K562 (cell line): Measurements from ENCODE around the gene SLC25A36. TPM values are rescaled to one million over a fixed set of nuclear protein-coding genes. Genes with fewer than 3 reads are reported as not detected.

Source experiments
- KLF16 ChIP-seq: IDR thresholded peaks from 2 replicates; pipeline ENCODE4 v1.6.1; 2016; ENCODE audit warnings: antibody characterized with exemption
- ZBTB7A ChIP-seq: IDR thresholded peaks from 2 replicates; pipeline ENCODE4 v1.6.1; 2011; ENCODE audit warnings: low read depth, mild to moderate bottlenecking, low read length, moderate library complexity, borderline replicate concordance; ENCODE audit not compliant: control insufficient read depth
- polyA plus RNA-seq, 8 experiments: library from polyadenylated mRNA; depleted of rRNA in 4 of 8; stranded (reverse) in 5 of 8; unstranded in 3 of 8; fragments of >200 nt; fragmentation: Nextera tagmentation in 2 of 8; fragmentation: Illumina TruSeq in 1 of 8; extraction: Ambion mirVana in 2 of 8; extraction: Trizol in 1 of 8; gene quantifications; 2 replicates each; pipeline versions ENCODE4 v1.2.1 to v1.2.3, GENCODE V29; 2011 to 2014; ENCODE audit warnings: inconsistent platforms in 1 of 8, missing spikeins in 1 of 8
- total RNA-seq, 7 experiments: library from RNA; depleted of rRNA in 6 of 7; stranded (reverse); fragments of >200 nt in 6 of 7; fragmentation: Illumina TruSeq in 2 of 7; extraction: Trizol in 2 of 7; gene quantifications; 2 replicates each; pipeline versions ENCODE4 v1.2.1 to v1.2.3, GENCODE V29; 2011 to 2021; ENCODE audit warnings: low replicate concordance in 1 of 7
- TF ChIP-seq, protein P1 (sequence below): fragments of 450-650 bp; formaldehyde crosslinking; IDR thresholded peaks from 2 replicates; pipeline ENCODE4 v1.4.0; 2020; ENCODE audit warnings: mild to moderate bottlenecking, moderate library complexity
- TF ChIP-seq, protein P2 (sequence below), 2 experiments: fragments of 450-650 bp; formaldehyde crosslinking in 1 of 2; IDR thresholded peaks; 2 replicates each; pipeline versions ENCODE4 v1.4.0 to v1.6.1; 2014 to 2020; ENCODE audit warnings: mild to moderate bottlenecking in 2 of 2, borderline replicate concordance in 1 of 2, low read depth in 1 of 2

Gene SLC25A36
- total and polyA plus RNA-seq, 9 of the 15 experiments (the other 6 are each of a cell fraction or from before 2014, with no cell fraction given), result 12.0 to 95.3 (median 43.3) TPM

DNA sequence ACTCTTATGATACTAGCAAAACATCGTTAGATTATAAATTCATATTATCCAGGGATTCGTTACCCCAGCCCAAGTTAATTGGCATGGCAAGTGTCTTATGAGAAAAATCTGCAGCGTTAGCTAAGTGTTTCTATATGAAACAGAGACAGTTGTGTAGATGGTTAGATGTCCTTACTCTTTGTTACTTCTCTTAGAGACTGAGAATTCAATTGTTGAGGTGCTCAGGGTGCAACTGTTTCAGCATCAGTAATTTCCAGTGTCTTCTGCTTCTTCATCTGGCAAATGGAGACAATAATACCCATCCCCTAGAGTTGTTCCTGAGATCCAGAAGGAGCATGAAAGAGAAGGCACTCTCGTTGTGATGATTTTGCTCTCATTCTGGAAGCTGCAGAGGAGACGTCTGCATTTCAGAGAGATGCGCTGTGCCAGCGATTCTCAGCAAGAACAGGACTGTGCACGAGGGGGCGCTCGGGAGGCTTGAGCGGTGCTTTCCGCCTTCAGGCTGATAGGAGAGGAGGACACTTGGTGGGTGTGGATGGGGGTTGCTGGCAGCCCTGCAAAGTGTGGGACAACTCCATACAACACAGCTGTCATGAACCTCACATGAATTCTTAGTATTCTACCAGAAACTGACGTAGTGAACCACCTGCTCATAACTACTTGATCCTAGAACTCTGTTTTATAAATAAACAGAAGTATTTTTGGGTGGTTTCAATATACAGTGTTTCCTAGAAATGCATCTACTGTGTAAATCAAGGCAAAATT lies 69.8 kb downstream of the SLC25A36 start (continued):
- TF ChIP-seq, protein P1, sequence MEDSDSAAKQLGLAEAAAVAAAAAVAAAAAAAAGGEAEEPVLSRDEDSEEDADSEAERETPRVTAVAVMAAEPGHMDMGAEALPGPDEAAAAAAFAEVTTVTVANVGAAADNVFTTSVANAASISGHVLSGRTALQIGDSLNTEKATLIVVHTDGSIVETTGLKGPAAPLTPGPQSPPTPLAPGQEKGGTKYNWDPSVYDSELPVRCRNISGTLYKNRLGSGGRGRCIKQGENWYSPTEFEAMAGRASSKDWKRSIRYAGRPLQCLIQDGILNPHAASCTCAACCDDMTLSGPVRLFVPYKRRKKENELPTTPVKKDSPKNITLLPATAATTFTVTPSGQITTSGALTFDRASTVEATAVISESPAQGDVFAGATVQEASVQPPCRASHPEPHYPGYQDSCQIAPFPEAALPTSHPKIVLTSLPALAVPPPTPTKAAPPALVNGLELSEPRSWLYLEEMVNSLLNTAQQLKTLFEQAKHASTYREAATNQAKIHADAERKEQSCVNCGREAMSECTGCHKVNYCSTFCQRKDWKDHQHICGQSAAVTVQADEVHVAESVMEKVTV (CRISPR knock-in tag), result 0 out of 2 replicates have a peak, but pooled peaks have one; percentile 33
- no peak for TF ChIP-seq ZBTB7A
- TF ChIP-seq KLF16, result peak; percentile 66
- TF ChIP-seq, protein P2, sequence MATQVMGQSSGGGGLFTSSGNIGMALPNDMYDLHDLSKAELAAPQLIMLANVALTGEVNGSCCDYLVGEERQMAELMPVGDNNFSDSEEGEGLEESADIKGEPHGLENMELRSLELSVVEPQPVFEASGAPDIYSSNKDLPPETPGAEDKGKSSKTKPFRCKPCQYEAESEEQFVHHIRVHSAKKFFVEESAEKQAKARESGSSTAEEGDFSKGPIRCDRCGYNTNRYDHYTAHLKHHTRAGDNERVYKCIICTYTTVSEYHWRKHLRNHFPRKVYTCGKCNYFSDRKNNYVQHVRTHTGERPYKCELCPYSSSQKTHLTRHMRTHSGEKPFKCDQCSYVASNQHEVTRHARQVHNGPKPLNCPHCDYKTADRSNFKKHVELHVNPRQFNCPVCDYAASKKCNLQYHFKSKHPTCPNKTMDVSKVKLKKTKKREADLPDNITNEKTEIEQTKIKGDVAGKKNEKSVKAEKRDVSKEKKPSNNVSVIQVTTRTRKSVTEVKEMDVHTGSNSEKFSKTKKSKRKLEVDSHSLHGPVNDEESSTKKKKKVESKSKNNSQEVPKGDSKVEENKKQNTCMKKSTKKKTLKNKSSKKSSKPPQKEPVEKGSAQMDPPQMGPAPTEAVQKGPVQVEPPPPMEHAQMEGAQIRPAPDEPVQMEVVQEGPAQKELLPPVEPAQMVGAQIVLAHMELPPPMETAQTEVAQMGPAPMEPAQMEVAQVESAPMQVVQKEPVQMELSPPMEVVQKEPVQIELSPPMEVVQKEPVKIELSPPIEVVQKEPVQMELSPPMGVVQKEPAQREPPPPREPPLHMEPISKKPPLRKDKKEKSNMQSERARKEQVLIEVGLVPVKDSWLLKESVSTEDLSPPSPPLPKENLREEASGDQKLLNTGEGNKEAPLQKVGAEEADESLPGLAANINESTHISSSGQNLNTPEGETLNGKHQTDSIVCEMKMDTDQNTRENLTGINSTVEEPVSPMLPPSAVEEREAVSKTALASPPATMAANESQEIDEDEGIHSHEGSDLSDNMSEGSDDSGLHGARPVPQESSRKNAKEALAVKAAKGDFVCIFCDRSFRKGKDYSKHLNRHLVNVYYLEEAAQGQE (IDR thresholded peaks at IDR 0.05; ENCODE audit: borderline replicate concordance), result peak; percentile 57; the same call in 1 of the 2 replicates
- TF ChIP-seq, protein P2 (CRISPR knock-in tag; IDR thresholded peaks at IDR 0.05; ENCODE audit: low read depth), result no peak
